ENCODE measurements around the gene PIK3C2G.

PIK3C2G gene

GRCh38 chr12:18394742-18395141 lies 133.4 kb downstream of the PIK3C2G start:
- no peaks in the 10 kb centered on the region for H3K36me3 ChIP-seq (ENCODE audit: control insufficient read depth, low read length)
- no peaks in the 10 kb centered on the region for H3F3A ChIP-seq (ENCODE audit: control insufficient read depth, insufficient read depth)
- no peaks in the 10 kb centered on the region for H3K79me2 ChIP-seq (ENCODE audit: control insufficient read depth, low read length)
- H3K4me1 ChIP-seq (ENCODE audit: control insufficient read depth, low read length): peaks cover 11% of the 10 kb centered on the region
- H3K27me3 ChIP-seq (ENCODE audit: control insufficient read depth, low read length): no peaks in the 10 kb centered on the region
- H4K20me1 ChIP-seq (ENCODE audit: control insufficient read depth, insufficient read depth, low read depth, low read length): no peaks in the 10 kb centered on the region
- H3K4me2 ChIP-seq (ENCODE audit: low read length): no peak overlapping the region
- H3K27ac ChIP-seq (ENCODE audit: low read depth, low read length): no peak overlapping the region
- no peaks in the 10 kb centered on the region for H3K9me2 ChIP-seq (replicated peaks; ENCODE audit: control insufficient read depth, low read length)
- TF ChIP-seq EZH2phosphoT487 (IDR thresholded peaks at IDR 0.05; ENCODE audit: borderline replicate concordance, low read length) (no peak), CTCF (IDR thresholded peaks at IDR 0.05; ENCODE audit: low read depth, low read length, poor library complexity, severe bottlenecking) (no peak)
- no peak overlapping the region for H3K4me3 ChIP-seq (ENCODE audit: low read length)
- no peaks in the 10 kb centered on the region for H3K9me3 ChIP-seq (ENCODE audit: control insufficient read depth, insufficient read depth, low read length)

- H3K9me3 ChIP-seq (ENCODE audit: control insufficient read depth, insufficient read depth, low read length): no peaks in the 10 kb centered on the region
- H3K4me3 ChIP-seq (ENCODE audit: low read length): no peak overlapping the region
- no peaks in the 10 kb centered on the region for H4K20me1 ChIP-seq (ENCODE audit: control insufficient read depth, insufficient read depth, low read depth, low read length)
- H3K79me2 ChIP-seq (ENCODE audit: control insufficient read depth, low read length): no peaks in the 10 kb centered on the region
- no peak overlapping the region for H3K27ac ChIP-seq (ENCODE audit: low read depth, low read length)
- H3F3A ChIP-seq (ENCODE audit: control insufficient read depth, insufficient read depth): no peaks in the 10 kb centered on the region
- H3K36me3 ChIP-seq (ENCODE audit: control insufficient read depth, low read length): no peaks in the 10 kb centered on the region
- no peaks in the 10 kb centered on the region for H3K27me3 ChIP-seq (ENCODE audit: control insufficient read depth, low read length)
- H3K4me2 ChIP-seq (ENCODE audit: low read length): no peak overlapping the region
- TF ChIP-seq EZH2phosphoT487 (IDR thresholded peaks at IDR 0.05; ENCODE audit: borderline replicate concordance, low read length): no peak
- no peak for TF ChIP-seq CTCF (IDR thresholded peaks at IDR 0.05; ENCODE audit: low read depth, low read length, poor library complexity, severe bottlenecking)
- no peaks in the 10 kb centered on the region for H3K9me2 ChIP-seq (replicated peaks; ENCODE audit: control insufficient read depth, low read length)
- no peaks in the 10 kb centered on the region for H3K4me1 ChIP-seq (ENCODE audit: control insufficient read depth, low read length)
Measured at GRCh38 chr12:18400186-18400585, 138.9 kb downstream of the PIK3C2G start.

GRCh38 chr12:18402872-18403611 lies 141.7 kb downstream of the PIK3C2G start:
- Histone ChIP-seq H3K27ac (ENCODE audit: low read depth, low read length) (no peak overlapping the region), H3K9me2 (replicated peaks; ENCODE audit: control insufficient read depth, low read length) (no peaks in the 10 kb centered on the region)

More at GRCh38 chr12:18402872-18403611, 141.7 kb downstream of the PIK3C2G start:
- Histone ChIP-seq H4K20me1 (ENCODE audit: control insufficient read depth, insufficient read depth, low read depth, low read length) (no peaks in the 10 kb centered on the region), H3K4me2 (ENCODE audit: low read length) (no peak overlapping the region), H3K4me3 (ENCODE audit: low read length) (no peak overlapping the region), H3K4me1 (ENCODE audit: control insufficient read depth, low read length) (no peaks in the 10 kb centered on the region), H3F3A (ENCODE audit: control insufficient read depth, insufficient read depth) (no peaks in the 10 kb centered on the region), H3K9me3 (ENCODE audit: control insufficient read depth, insufficient read depth, low read length) (no peaks in the 10 kb centered on the region), H3K79me2 (ENCODE audit: control insufficient read depth, low read length) (no peaks in the 10 kb centered on the region), H3K36me3 (ENCODE audit: control insufficient read depth, low read length) (no peaks in the 10 kb centered on the region), H3K27me3 (ENCODE audit: control insufficient read depth, low read length) (no peaks in the 10 kb centered on the region)
- no peak for TF ChIP-seq CTCF (IDR thresholded peaks at IDR 0.05; ENCODE audit: low read depth, low read length, poor library complexity, severe bottlenecking)
- no peak for TF ChIP-seq EZH2phosphoT487 (IDR thresholded peaks at IDR 0.05; ENCODE audit: borderline replicate concordance, low read length)
